G401.6 (cell line): ENCODE results near the gene SMIM31.

Source experiments
- FAIRE-seq: peaks from 2 replicates; lab custom pipeline; 2012; peaks lifted over from hg19 to GRCh38; lab: Jason Lieb, UNC

Gene SMIM31

DNA sequence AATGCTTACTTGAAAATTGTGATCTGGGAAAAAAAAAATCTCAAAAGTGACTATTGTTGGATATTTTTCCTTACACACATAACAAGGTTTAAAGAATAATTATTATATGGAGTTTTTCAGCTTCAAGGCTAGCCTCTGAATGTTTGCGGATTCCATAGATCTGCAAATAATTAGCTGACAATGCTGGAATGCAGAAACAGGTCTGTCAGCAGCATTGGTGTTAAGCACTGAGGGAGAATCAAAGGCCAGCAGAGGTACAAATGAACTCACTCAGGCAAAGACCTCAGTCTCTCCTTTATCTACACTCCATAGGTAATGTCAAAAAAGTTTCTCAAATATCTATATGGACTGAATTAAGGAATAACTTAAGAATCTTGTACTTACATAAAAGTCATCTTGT, 35.1 kb downstream of the SMIM31 start:
- no peak for FAIRE-seq

DNA sequence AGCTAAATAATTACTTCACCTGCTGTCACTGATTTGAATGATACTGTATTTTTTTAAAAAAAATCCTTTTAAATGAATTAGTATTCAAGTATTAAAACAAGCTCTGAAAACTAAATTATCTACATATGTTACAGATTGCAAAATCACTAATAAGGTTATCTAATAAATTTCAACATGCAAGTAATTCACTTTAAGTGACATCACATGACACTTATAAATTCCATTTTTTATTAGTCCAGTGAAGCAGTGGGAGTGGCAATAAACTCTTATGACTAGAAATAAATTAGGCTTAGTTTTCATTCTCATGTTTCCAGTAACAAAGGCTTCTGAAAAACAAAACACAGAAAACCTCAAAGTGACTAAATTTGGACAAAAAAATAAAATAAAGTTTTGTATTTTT, 36.3 kb downstream of the SMIM31 start:
- peak; percentile 50 for FAIRE-seq

DNA sequence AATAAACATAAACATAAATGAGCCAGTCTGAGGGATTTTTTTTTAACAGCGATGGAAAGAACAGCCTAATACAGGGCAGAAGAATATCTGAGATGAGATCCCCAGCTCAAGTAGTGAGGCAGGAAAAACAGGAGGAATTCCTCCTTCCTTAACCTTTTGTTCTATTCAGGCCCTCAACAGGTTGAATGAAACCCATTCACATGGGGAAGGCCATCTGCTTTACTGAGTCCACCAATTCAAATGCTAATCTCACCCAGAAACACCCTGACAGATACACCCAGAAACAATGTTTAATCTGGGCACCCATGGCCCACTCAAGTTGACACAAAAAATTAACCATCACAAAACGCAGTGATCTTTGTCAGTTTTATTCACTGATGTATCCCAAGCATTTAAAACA, 45.5 kb downstream of the SMIM31 start:
- FAIRE-seq, result no peak

DNA sequence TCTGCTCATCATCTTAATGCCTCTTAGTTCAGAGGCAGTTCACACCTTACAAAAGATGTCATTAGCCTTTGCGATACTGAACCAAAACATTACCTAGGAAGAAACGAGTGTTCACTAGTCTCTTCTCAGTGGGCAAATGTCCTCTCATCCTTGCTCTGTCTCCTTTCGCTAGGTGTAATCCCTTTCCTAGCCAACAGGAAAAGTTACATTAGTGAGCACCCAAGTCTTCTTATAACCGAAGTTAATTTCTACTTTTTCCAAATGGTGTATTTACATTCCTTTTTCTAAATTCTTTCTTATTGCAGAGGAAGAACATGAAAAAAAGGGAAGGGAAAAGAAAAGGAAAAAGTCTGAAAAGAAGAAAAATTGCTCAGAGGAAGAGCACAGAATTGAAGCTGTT, 46.9 kb downstream of the SMIM31 start:
- no peak for FAIRE-seq

DNA sequence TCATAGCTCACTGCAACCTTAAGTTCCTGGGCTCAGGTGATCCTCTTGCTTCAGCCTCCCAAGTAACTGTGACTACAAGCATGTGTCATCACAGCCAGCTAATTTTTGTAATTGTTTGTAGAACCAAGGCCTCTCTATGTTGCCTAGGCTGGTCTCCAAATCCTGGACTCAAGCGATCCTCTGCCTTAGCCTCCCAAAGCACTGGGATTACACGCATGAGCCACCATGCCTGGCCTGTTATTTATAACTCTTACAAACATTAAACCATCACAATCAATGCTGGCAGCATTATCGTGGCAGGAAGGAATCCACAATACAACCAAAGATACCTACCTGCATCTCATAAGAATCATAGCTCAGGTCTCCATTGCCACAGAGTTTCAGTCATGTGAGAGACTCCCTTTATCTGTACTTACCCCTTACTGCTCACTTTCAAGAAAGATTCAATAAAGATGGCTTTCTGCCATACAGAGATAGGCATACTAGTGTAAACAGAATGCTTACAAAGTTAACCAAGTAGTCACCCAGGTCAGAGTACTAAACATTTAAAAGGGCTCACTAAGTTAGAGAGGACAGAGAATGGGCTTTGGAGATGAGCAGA, 48.5 kb downstream of the SMIM31 start:
- no peak for FAIRE-seq

DNA sequence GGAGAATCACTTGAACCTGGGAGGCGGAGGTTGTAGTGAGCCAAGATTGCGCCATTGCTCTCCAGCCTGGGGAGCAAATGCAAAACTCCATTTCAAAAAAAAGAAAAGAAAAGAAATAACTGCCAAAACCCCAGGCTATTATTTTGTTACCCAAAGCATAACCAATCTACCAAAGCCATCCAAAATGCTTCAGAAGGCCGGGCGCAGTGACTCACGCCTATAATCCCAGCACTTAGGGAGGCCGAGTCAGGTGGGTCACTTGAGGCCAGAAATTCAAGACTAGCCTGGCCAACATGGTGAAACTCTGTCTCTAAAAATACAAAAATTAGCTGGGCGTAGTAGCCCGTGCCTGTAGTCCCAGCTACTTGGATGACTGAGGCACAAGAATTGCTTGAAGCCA, 49.8 kb downstream of the SMIM31 start:
- no peak for FAIRE-seq

DNA sequence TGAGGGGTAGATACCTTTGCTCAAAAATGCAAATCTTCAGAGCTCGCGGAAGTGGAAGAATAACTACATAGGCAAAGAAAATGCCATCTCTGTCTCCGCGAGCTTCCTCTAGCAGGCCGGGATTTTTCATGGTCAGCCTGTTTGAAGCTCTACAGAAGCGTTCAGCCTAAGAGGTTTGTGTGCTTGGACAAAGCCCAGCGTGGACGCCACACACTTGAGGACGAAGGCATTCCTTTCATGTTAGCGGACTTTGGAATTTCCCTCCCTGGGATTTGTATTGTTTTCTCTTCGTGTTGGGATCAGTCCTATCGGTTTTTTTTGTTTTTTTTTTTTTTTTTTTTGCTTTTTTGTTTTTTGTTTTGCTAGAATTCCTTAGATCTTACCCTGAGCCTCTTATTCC, 53.7 kb downstream of the SMIM31 start:
- FAIRE-seq, result no peak

DNA sequence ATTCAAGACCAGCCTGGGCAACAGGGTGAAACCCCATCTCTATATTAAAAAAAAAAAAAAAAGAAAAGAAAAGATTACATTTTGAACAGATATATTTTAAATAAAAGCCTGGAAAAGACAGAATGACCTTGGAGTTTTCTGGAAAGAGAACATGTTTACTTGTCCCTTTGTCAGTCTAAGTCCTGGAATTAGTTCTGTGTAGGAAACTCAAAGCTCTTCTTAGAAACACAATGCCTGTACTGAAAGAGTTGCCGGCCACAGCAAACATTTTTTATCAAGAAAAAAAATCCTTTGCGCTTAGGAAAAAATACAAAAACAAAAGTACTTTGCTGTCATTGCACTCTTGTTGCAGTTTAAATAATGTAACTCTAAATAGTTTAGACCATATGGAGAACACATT, 59.6 kb downstream of the SMIM31 start:
- no peak for FAIRE-seq

DNA sequence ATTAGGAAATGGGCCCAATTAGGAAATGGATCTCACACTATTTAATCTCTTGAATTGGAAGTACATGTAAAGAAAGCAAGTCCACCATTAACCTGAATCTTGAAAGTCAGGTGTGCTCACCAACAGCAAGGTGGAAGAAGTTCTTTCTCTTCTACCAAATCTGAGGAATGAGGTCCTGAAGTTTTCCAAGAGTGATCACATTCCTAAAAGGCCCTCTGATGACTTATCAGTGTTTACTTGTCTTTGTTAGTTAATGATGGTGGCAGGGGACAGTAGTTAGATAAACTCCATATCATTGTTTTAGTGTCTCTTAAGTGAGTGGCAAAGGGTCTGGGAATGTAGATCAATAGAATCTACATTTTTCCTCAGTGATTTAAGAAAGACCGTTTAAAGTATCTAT, 61.8 kb downstream of the SMIM31 start:
- no peak for FAIRE-seq

DNA sequence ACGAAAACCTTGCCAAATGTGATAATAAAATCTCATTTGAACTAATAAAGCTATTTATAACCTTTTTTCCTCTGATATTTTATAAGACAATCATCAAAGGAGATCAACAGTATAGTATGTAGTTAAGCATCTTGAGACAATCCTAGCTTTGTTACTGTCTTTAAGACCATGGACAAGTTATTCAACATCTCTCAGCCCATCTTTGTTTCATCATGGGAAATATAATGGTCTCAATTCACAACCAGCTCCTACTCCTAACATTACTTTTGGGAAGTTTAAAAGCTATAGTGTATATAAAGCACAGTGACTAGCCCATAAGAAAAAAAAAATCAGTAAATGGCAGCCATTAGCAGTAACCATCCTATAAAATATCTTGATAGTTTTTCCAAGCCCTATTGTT, 65.4 kb downstream of the SMIM31 start:
- FAIRE-seq, result no peak

DNA sequence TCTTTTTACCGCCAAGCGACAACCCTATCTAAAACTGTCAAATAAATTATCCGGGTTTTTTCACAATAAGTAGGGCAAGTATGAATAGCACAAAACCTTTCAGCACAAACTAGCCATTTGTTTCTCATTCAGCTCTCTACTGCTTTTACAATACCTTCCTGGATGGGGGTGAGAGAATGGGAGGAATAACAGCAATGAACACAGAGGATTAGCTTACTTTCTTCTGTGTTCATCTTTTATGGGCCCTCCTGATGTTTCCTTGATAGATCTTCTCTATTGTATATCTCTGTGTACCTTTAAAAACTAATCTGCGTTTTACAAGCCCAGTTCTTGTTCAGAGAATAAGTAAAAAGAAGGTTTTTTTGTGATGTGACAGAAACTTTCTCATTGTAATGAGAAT, 67.8 kb downstream of the SMIM31 start:
- FAIRE-seq, result no peak

DNA sequence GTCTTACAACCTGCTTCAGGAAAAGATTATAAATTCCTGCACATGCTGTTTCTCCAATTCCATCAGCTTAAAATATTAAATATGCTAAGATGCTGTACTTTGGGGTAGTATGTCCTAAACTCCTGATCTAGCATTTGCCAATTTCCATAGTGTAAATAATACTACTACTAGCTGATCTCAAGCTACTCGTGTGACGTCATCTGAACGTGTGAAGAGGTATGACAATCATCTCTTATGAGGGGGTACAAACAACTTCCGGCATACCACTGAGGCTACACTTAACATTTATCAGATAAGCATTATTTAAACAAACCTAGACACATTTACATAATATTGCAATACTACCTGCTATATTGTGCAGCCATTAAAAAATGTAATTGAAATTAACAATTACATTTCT, 70.7 kb downstream of the SMIM31 start:
- FAIRE-seq, result no peak

DNA sequence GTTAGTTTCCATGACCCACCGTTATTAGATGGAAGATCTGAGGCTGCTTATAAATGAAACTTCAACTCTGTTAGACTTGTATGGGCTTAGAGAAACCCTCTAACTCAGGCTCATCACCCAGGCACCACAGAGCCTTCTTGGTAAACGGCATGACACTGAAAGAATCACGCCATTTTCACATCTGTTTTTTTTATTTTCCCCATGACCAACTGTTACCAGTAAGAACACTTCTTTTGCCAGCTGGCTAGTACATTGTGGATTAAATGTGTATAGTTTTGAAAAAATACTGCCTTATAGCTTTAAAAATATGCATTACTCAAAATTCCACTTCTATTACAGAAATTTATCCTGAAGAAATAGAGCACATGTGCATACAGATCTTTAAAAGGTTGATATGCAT, 75.0 kb downstream of the SMIM31 start:
- FAIRE-seq, result no peak

DNA sequence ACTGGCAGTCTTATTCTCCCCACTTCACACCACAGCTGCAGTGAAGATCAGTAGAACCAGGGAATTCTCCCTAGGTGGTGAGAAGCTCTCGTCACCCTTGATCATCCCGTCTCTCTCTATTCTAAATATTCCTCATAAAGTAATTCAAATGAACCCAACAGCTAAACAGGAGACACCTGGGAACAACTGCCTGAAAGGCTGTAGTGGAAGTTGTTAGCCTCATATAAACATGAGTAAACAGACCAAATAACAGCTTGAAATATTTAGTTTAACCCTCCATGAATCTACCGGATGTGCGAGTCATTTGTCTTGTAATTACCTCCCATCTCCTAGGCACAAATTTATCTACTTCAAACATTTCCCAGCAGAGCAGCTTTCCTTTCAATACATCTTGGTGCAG, 92.6 kb downstream of the SMIM31 start:
- FAIRE-seq, result no peak

DNA sequence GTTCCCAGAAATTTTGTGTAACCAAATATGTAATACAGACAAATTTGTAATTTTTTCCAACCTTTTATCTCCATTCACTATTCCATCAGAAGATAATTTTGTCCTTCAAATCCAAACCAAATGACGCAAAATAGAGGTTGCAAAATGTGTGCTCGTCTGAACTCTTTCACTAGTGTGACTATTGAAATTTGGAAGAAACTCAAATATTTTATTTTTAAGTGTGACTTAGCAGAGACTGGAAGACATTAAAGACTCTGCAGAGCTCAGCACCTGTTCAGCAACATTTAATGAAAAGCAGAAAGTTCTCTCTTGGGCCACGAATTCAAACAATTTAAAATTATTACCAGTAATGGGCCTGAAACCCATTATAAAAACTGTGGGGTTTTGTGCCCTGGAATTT, 93.1 kb downstream of the SMIM31 start:
- no peak for FAIRE-seq

DNA sequence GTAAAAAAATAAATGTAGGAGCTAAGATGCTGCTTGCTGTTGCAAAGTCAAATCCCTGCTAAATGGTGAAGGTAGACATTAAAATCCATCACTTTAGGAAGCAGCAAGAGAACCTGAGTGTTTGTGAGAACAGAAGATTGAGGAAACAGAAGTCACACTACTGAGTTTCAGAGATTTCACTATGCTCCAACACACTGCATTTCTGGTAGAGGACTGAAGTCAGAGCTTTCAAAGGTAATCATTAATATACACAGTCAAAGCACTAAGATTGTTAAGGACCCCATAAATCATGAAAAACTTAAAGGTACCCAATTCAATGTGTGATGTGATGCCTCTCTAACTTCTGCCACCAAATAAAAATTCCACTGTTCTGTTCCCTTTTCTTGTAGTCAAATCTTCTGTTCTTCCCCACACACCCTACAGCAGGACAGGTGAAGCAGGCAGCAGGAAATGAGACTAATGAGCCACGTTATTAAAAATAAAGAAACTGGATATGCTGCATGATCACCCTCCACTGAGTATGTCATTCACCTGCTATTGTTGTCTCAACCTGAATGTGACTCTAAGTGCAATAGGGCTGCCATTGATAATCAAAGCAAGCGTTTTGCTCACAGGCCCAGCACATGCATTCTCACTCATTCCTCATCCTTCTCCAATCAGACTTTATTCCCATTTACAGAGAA, 94.2 kb downstream of the SMIM31 start:
- FAIRE-seq, result no peak
